HG02943 (cell line): Measurements from ENCODE around the gene OR10G8.
"Not testable (repeated sequence)": the region's sequence is repeated elsewhere in the genome, so short reads cannot be mapped to it uniquely, and the experiment has no call there.

Source experiments
- ATAC-seq: cut with Tn5 transposase; IDR thresholded peaks from one replicate; pipeline ENCODE4 v1.9.1; 2021; ENCODE audit warnings: mild to moderate bottlenecking, low read depth, moderate library complexity; ENCODE audit not compliant: unreplicated experiment

Gene OR10G8

GRCh38 chr11:124026498-124026897, at the start of gene OR10G8:
OR10G8 (plus strand) TSS chr11:124026798; CDS start chr11:124029623, 2,825 bp downstream.
- ATAC-seq = no peak

GRCh38 chr11:123977731-123978347, 48.8 kb upstream of the OR10G8 start, which contains the start of gene OR10S1:
OR10S1 (minus strand) TSS chr11:123977781; CDS start chr11:123977664, 117 bp downstream.
- no peak for ATAC-seq

GRCh38 chr11:123979311-123979710, 47.3 kb upstream of the OR10G8 start:
- no peak for ATAC-seq

DNA sequence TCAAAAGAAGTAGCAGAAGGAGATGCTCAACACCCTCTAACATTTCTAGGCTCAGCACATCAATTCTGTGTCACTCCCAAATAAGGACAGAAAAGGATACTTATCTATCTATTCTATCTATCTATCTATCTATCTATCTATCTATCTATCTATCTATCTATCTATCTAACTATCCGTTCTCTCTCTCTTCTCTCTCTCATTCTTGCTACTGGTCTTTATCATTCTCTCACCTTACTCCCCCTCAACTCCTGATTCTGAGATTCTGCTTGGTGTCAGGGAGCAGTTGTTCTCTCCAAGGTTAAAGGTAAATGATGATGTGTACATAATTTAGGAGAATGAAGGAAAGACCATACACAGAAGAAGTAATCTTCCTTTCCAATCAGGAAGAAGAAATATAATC, 31.5 kb upstream of the OR10G8 start, which contains the start of gene OR10G6:
OR10G6 (minus strand) TSS at position 43 of the 400 bp plus-strand sequence; CDS start at position 43, 0 bp downstream.
- ATAC-seq = no peak

GRCh38 chr11:124012697-124013096, 13.9 kb upstream of the OR10G8 start, which contains the start of gene OR10G4:
OR10G4 (plus strand) TSS chr11:124012997; CDS start chr11:124015575, 2,578 bp downstream.
- no peak for ATAC-seq

DNA sequence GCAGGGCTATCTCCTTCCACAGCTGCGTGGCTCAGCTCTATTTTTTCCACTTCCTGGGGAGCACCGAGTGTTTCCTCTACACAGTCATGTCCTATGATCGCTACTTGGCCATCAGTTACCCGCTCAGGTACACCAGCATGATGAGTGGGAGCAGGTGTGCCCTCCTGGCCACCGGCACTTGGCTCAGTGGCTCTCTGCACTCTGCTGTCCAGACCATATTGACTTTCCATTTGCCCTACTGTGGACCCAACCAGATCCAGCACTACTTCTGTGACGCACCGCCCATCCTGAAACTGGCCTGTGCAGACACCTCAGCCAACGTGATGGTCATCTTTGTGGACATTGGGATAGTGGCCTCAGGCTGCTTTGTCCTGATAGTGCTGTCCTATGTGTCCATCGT, 10.8 kb upstream of the OR10G8 start:
- ATAC-seq = not testable (repeated sequence)

DNA sequence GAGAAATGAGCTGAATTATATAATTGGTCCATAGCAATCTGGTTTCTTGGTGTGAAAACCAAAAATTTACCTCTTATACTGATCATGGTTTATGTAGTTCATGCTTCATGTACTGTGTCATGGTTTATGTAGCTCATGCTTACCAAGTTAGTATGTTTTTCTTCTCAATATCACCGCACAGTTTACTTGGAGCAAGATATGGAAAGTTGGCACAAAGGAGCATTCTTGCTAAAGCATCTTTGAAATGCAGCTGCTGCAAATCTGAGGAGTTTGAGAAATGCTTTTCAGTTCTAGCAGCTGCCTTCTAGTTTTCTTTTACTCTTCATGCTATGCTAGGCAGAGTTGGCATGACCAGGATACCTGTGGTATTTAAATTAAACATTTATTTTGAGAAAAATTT, 10.1 kb downstream of the OR10G8 start:
- ATAC-seq = no peak

- ATAC-seq = no peak
Observed at GRCh38 chr11:124039557-124039956, 13.0 kb downstream of the OR10G8 start.

- no peak for ATAC-seq
Observed at GRCh38 chr11:124041254-124041653, 14.7 kb downstream of the OR10G8 start, which contains the start of gene OR10G7. OR10G7 (minus strand) TSS chr11:124041325; CDS start chr11:124039001, 2,324 bp downstream.

GRCh38 chr11:124043420-124043819, 16.8 kb downstream of the OR10G8 start:
- no peak for ATAC-seq

- no peak for ATAC-seq
Observed at GRCh38 chr11:124050748-124051147, 24.1 kb downstream of the OR10G8 start.

- no peak for ATAC-seq
Observed at GRCh38 chr11:124052966-124053365, 26.4 kb downstream of the OR10G8 start.

- no peak for ATAC-seq
Observed at GRCh38 chr11:124068601-124069110, 42.1 kb downstream of the OR10G8 start.

GRCh38 chr11:124069429-124070401, 43.1 kb downstream of the OR10G8 start:
- peak; percentile 69 for ATAC-seq

- ATAC-seq = peak; percentile 68
Observed at GRCh38 chr11:124070915-124071622, 44.5 kb downstream of the OR10G8 start.

DNA sequence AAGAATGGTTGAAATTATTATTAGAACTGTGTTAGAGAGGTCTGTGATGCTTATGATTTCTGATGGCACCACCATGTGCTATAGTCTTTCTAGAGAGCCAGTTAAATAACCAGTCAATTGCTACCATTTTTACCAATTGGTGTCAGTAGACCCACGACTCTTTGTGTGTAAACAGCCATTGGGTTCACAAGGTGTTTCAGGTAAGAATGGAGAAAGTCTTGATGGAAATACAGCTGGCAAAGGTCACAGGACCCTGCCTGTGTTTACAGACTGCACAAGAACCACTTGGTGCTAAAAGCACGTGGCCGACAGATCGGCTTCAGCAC, 45.0 kb downstream of the OR10G8 start:
- ATAC-seq = no peak

GRCh38 chr11:124072147-124072546, 45.5 kb downstream of the OR10G8 start:
- ATAC-seq = no peak

- no peak for ATAC-seq
Observed at GRCh38 chr11:124074554-124074953, 48.0 kb downstream of the OR10G8 start.

- ATAC-seq = no peak
Observed at GRCh38 chr11:124075492-124075840, 48.9 kb downstream of the OR10G8 start.

DNA sequence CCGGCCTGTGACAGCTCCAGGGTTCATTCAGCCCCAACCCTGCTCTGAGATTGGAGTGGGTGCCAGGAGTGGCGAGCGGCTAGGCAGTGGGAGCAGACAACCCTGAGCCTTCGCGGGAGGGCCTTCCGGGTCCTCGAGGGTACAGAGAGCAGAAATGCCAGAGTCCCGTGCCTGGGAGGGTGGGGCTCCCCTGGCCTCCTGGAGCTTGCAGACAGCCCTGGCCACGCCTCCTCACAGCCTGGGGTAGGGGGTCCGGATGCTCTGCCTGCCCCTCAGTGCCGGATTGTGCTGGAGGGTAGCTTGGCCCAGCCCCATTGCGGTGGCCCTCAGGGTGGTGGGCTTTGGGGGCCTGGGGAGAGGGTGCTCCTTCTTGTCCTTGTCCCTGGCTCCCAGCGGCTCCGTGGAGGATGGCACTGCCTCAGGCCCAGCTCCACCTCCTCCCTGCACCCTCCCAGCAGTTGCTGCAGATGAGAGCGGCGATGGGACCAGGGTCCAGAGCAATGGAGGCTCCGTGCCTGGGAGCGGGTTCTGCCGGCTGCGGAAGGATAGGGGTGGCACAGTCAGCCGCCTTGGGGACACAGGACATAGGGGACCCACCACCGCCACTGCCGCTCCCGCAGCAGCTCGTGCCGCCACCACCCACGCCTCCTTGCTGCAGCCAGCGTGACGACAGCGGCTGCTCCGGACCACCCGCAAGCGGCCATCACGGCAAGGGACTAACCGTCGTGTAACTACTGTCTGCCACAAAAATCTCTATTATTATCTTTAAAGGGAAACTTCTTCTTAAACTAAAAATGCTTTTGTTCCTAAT, 49.4 kb downstream of the OR10G8 start:
- ATAC-seq = peak; percentile 59
